OCI-LY3 (cell line): ENCODE results near the gene FMNL2.

Experiments
- H2AFZ ChIP-seq: fragments of 200-600, 300-600 bp; shearing (Covaris generic); 2 replicates; pipeline ENCODE4 v1.6.0; 2014; ENCODE audit warnings: antibody characterized with exemption, low read depth, low read length
- H3K27ac ChIP-seq: fragments of 200-600, 300-600 bp; sonication (generic); 2 replicates; pipeline ENCODE4 v1.5.1; 2014; ENCODE audit warnings: mild to moderate bottlenecking, low read length, moderate library complexity, mixed read lengths
- H3K27me3 ChIP-seq: fragments of 200-600, 300-600 bp; sonication (generic); 2 replicates; pipeline ENCODE4 v1.6.1; 2014; ENCODE audit warnings: low read depth, low read length, mixed read lengths
- H3K36me3 ChIP-seq: fragments of 200-600, 300-600 bp; sonication (generic); replicated peaks from 2 replicates; pipeline ENCODE3; 2014; ENCODE audit warnings: low read depth, low read length, mixed read lengths
- H3K4me1 ChIP-seq: fragments of 300-600, 200-600 bp; sonication (generic); 2 replicates; pipeline ENCODE4 v1.6.1; 2014; ENCODE audit warnings: low read length, mixed read lengths
- H3K4me2 ChIP-seq: fragments of 200-600, 300-600 bp; sonication (generic); 2 replicates; pipeline ENCODE4 v1.6.1; 2014; ENCODE audit warnings: low read length, mixed read lengths
- H3K4me3 ChIP-seq: fragments of 300-600, 200-600 bp; sonication (generic); 2 replicates; pipeline ENCODE4 v1.5.1; 2014; ENCODE audit warnings: antibody characterized with exemption, mild to moderate bottlenecking, low read length, moderate library complexity
- H3K79me2 ChIP-seq: fragments of 300-600, 200-600 bp; shearing (Covaris generic); 2 replicates; pipeline ENCODE4 v1.6.1; 2014; ENCODE audit warnings: mild to moderate bottlenecking, low read length, mixed read lengths
- H3K9ac ChIP-seq: fragments of 300-600, 200-600 bp; shearing (Covaris generic); 2 replicates; pipeline ENCODE4 v1.6.0; 2014; ENCODE audit warnings: mild to moderate bottlenecking, low read length, moderate library complexity
- H3K9me3 ChIP-seq: fragments of 200-600, 300-600 bp; shearing (Covaris generic); 2 replicates; pipeline ENCODE4 v1.6.1; 2014; ENCODE audit warnings: low read length, mixed read lengths; ENCODE audit not compliant: insufficient read depth
- H4K20me1 ChIP-seq: fragments of 200-600, 300-600 bp; sonication (generic); 2 replicates; pipeline ENCODE4 v1.6.1; 2016; ENCODE audit warnings: low read length, mixed read lengths; ENCODE audit not compliant: insufficient read depth
- EZH2phosphoT487 ChIP-seq: fragments of 200-600 bp; shearing (Covaris generic); IDR thresholded peaks from 2 replicates; pipeline ENCODE4 v1.6.1; 2018; ENCODE audit warnings: antibody characterized with exemption, mixed run types, low read depth
- TF ChIP-seq, protein P1 (sequence below): fragments of 200-600, 300-600 bp; sonication (generic); IDR thresholded peaks from 2 replicates; pipeline ENCODE4 v1.5.1; 2014; ENCODE audit warnings: antibody characterized with exemption, low read length, low read depth

Gene FMNL2

GRCh38 chr2:152513681-152514080 lies 178.7 kb downstream of the FMNL2 start:
- H4K20me1 ChIP-seq: no peaks in the 10 kb centered on the region
- H3K4me2 ChIP-seq: no peak overlapping the region
- no peak overlapping the region for H3K27ac ChIP-seq
- H3K79me2 ChIP-seq: no peaks in the 10 kb centered on the region
- H3K9me3 ChIP-seq: no peaks in the 10 kb centered on the region
- H3K4me1 ChIP-seq: no peaks in the 10 kb centered on the region
- no peak overlapping the region for H3K9ac ChIP-seq
- H2AFZ ChIP-seq: no peak overlapping the region
- no peaks in the 10 kb centered on the region; the same call in 1 of the 2 replicates for H3K27me3 ChIP-seq
- no peak for TF ChIP-seq EZH2phosphoT487
- TF ChIP-seq, protein P1, sequence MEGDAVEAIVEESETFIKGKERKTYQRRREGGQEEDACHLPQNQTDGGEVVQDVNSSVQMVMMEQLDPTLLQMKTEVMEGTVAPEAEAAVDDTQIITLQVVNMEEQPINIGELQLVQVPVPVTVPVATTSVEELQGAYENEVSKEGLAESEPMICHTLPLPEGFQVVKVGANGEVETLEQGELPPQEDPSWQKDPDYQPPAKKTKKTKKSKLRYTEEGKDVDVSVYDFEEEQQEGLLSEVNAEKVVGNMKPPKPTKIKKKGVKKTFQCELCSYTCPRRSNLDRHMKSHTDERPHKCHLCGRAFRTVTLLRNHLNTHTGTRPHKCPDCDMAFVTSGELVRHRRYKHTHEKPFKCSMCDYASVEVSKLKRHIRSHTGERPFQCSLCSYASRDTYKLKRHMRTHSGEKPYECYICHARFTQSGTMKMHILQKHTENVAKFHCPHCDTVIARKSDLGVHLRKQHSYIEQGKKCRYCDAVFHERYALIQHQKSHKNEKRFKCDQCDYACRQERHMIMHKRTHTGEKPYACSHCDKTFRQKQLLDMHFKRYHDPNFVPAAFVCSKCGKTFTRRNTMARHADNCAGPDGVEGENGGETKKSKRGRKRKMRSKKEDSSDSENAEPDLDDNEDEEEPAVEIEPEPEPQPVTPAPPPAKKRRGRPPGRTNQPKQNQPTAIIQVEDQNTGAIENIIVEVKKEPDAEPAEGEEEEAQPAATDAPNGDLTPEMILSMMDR: no peak
- no peaks in the 10 kb centered on the region for H3K36me3 ChIP-seq
- H3K4me3 ChIP-seq: no peak overlapping the region

DNA sequence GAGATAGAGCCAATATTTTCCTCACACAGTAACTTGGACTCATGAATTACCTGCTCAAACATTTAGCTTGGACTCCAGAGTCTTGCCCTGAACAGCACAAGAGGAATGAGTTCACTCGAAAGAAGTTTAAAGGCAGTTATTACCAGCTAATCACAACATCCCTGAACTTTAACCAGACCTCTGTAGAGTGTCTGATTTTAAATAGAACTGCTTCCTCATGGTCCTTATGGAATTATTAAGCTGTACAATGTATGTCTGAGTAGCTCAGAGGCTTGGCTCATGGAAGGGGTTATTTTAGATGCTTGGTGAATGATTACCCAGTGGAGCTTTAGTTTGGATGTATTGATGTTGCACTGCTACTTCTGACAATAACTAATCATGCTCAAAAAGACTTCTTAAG lies 183.1 kb downstream of the FMNL2 start:
- Histone ChIP-seq H3K4me3 (no peak overlapping the region), H2AFZ (no peak overlapping the region), H3K36me3 (no peaks in the 10 kb centered on the region), H3K27me3 (no peaks in the 10 kb centered on the region; the same call in 1 of the 2 replicates), H3K79me2 (no peaks in the 10 kb centered on the region), H3K4me1 (no peaks in the 10 kb centered on the region), H4K20me1 (no peaks in the 10 kb centered on the region), H3K4me2 (no peak overlapping the region), H3K27ac (no peak overlapping the region), H3K9ac (no peak overlapping the region), H3K9me3 (no peaks in the 10 kb centered on the region)
- TF ChIP-seq, protein P1: no peak
- TF ChIP-seq EZH2phosphoT487: no peak

- Histone ChIP-seq H3K27ac (no peak overlapping the region), H2AFZ (no peak overlapping the region), H3K9ac (no peak overlapping the region), H3K9me3 (no peaks in the 10 kb centered on the region), H4K20me1 (no peaks in the 10 kb centered on the region), H3K4me2 (no peak overlapping the region), H3K36me3 (no peaks in the 10 kb centered on the region), H3K4me1 (no peaks in the 10 kb centered on the region), H3K27me3 (no peaks in the 10 kb centered on the region; the same call in 1 of the 2 replicates), H3K79me2 (no peaks in the 10 kb centered on the region), H3K4me3 (no peak overlapping the region)
- no peak for TF ChIP-seq EZH2phosphoT487
- TF ChIP-seq, protein P1: no peak
Measured at GRCh38 chr2:152518641-152519580, 183.9 kb downstream of the FMNL2 start.

GRCh38 chr2:152519581-152519952 lies 184.6 kb downstream of the FMNL2 start:
- Histone ChIP-seq H4K20me1 (no peaks in the 10 kb centered on the region), H3K9ac (no peak overlapping the region), H3K4me3 (no peak overlapping the region), H3K9me3 (no peaks in the 10 kb centered on the region), H3K27me3 (no peaks in the 10 kb centered on the region; the same call in 1 of the 2 replicates), H3K36me3 (no peaks in the 10 kb centered on the region), H3K4me2 (no peak overlapping the region), H2AFZ (no peak overlapping the region), H3K4me1 (no peaks in the 10 kb centered on the region), H3K79me2 (no peaks in the 10 kb centered on the region), H3K27ac (no peak overlapping the region)
- TF ChIP-seq, protein P1: no peak
- no peak for TF ChIP-seq EZH2phosphoT487
